ENCODE measurements around the gene AKT3.
A peak's percentile ranks its signal among the peaks of the same experiment; 100 is the strongest.

AKT3 gene

GRCh38 chr1:243848858-243849420 is 1.1 kb downstream of the AKT3 start:
- H3F3A ChIP-seq (ENCODE audit: control insufficient read depth, insufficient read depth) = 0 out of 2 replicates have a peak, but pooled peaks cover 4% of the 10 kb centered on the region
- peak overlapping the region; percentile 92; the same call in 1 of the 2 replicates for H3K4me2 ChIP-seq (ENCODE audit: low read length)
- peaks cover 12% of the 10 kb centered on the region for H3K4me1 ChIP-seq (ENCODE audit: control insufficient read depth, low read length)
- peaks cover 55% of the 10 kb centered on the region for H3K27me3 ChIP-seq (ENCODE audit: control insufficient read depth, low read length)
- no peaks in the 10 kb centered on the region for H4K20me1 ChIP-seq (ENCODE audit: control insufficient read depth, insufficient read depth, low read depth, low read length)
- no peak overlapping the region for H3K27ac ChIP-seq (ENCODE audit: low read depth, low read length)
- TF ChIP-seq EZH2phosphoT487 (IDR thresholded peaks at IDR 0.05; ENCODE audit: borderline replicate concordance, low read length) = peak; percentile 73; the same call in 1 of the 2 replicates
- TF ChIP-seq CTCF (IDR thresholded peaks at IDR 0.05; ENCODE audit: low read depth, low read length, poor library complexity, severe bottlenecking) = no peak
- H3K36me3 ChIP-seq (ENCODE audit: control insufficient read depth, low read length) = no peaks in the 10 kb centered on the region
- no peaks in the 10 kb centered on the region for H3K79me2 ChIP-seq (ENCODE audit: control insufficient read depth, low read length)
- H3K4me3 ChIP-seq (ENCODE audit: low read length) = peak overlapping the region; percentile 74; the same call in 1 of the 2 replicates
- no peaks in the 10 kb centered on the region for H3K9me2 ChIP-seq (replicated peaks; ENCODE audit: control insufficient read depth, low read length)
- H3K9me3 ChIP-seq (ENCODE audit: control insufficient read depth, insufficient read depth, low read length) = no peaks in the 10 kb centered on the region

DNA sequence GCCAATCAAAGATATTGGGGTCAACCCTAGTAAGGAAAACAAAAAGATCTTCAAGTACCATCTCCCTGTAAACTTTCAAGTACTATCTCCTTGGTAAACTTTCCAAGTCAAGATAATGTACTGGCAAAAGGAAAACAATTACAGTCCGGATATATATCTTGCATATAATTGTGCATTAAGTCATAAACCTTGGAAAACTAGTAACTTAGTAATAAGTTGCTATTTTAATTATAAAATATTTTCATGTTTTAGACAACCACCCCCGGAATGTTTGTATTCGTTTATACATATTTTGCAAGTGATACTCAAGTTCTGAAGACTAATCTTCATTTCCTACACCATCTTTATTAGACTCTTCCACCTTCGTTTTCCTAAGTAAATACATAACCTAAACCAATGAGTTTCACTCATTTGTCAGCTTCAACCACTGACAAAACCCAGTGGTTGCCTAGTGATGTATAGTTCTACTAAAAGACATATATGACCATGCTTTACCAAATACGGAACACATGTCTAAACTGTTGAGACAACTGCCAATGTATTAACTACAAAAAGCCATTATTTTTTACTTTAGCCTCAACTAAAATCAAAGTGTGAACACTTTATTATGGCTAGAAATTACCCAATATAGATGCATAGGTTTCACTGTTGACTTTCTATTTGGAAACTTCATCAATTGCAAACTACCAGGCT is 1.7 kb downstream of the AKT3 start:
- Histone ChIP-seq H3F3A (ENCODE audit: control insufficient read depth, insufficient read depth) (0 out of 2 replicates have a peak, but pooled peaks cover 4% of the 10 kb centered on the region), H3K79me2 (ENCODE audit: control insufficient read depth, low read length) (no peaks in the 10 kb centered on the region), H3K4me2 (ENCODE audit: low read length) (no peak overlapping the region), H4K20me1 (ENCODE audit: control insufficient read depth, insufficient read depth, low read depth, low read length) (no peaks in the 10 kb centered on the region), H3K4me1 (ENCODE audit: control insufficient read depth, low read length) (peaks cover 12% of the 10 kb centered on the region), H3K9me3 (ENCODE audit: control insufficient read depth, insufficient read depth, low read length) (no peaks in the 10 kb centered on the region), H3K9me2 (replicated peaks; ENCODE audit: control insufficient read depth, low read length) (no peaks in the 10 kb centered on the region), H3K36me3 (ENCODE audit: control insufficient read depth, low read length) (no peaks in the 10 kb centered on the region), H3K4me3 (ENCODE audit: low read length) (no peak overlapping the region), H3K27me3 (ENCODE audit: control insufficient read depth, low read length) (peaks cover 51% of the 10 kb centered on the region), H3K27ac (ENCODE audit: low read depth, low read length) (no peak overlapping the region)
- peak; percentile 73; the same call in 1 of the 2 replicates for TF ChIP-seq EZH2phosphoT487 (IDR thresholded peaks at IDR 0.05; ENCODE audit: borderline replicate concordance, low read length)
- TF ChIP-seq CTCF (IDR thresholded peaks at IDR 0.05; ENCODE audit: low read depth, low read length, poor library complexity, severe bottlenecking) = no peak

- no peaks in the 10 kb centered on the region for H3K9me2 ChIP-seq (replicated peaks; ENCODE audit: control insufficient read depth, low read length)
- no peaks in the 10 kb centered on the region for H3K9me3 ChIP-seq (ENCODE audit: control insufficient read depth, insufficient read depth, low read length)
- H3K4me3 ChIP-seq (ENCODE audit: low read length) = no peak overlapping the region
- no peak overlapping the region for H3K4me2 ChIP-seq (ENCODE audit: low read length)
- H3K4me1 ChIP-seq (ENCODE audit: control insufficient read depth, low read length) = peaks cover 12% of the 10 kb centered on the region
- H3K27ac ChIP-seq (ENCODE audit: low read depth, low read length) = no peak overlapping the region
- H3K79me2 ChIP-seq (ENCODE audit: control insufficient read depth, low read length) = no peaks in the 10 kb centered on the region
- 0 out of 2 replicates have a peak, but pooled peaks cover 4% of the 10 kb centered on the region for H3F3A ChIP-seq (ENCODE audit: control insufficient read depth, insufficient read depth)
- TF ChIP-seq EZH2phosphoT487 (IDR thresholded peaks at IDR 0.05; ENCODE audit: borderline replicate concordance, low read length) (no peak), CTCF (IDR thresholded peaks at IDR 0.05; ENCODE audit: low read depth, low read length, poor library complexity, severe bottlenecking) (no peak)
- no peaks in the 10 kb centered on the region for H3K36me3 ChIP-seq (ENCODE audit: control insufficient read depth, low read length)
- H4K20me1 ChIP-seq (ENCODE audit: control insufficient read depth, insufficient read depth, low read depth, low read length) = no peaks in the 10 kb centered on the region
- peaks cover 41% of the 10 kb centered on the region for H3K27me3 ChIP-seq (ENCODE audit: control insufficient read depth, low read length)
Measured at GRCh38 chr1:243846761-243847160, 3.3 kb downstream of the AKT3 start.
